Fibroblast of lung (primary cell): ENCODE data around the gene WFDC9. TPM values are rescaled to one million over a fixed set of nuclear protein-coding genes. Genes with fewer than 3 reads are reported as not detected.
"Not testable (repeated sequence)": the region's sequence is repeated elsewhere in the genome, so short reads cannot be mapped to it uniquely, and the experiment has no call there.

Experiments used
- DNase-seq, 2 donors: peaks; one replicate each; pipeline versions ENCODE4 v3.0.0 to v3.0.0-alpha.2; 2010; ENCODE audit warnings: low read depth in 2 of 2
- H2AFZ ChIP-seq: 2 replicates; pipeline ENCODE4 v1.5.1; 2012; ENCODE audit warnings: low read length, control low read depth, inconsistent platforms
- H3K27ac ChIP-seq: 2 replicates; pipeline ENCODE4 v1.5.1; 2011; ENCODE audit warnings: low read length, control low read depth; ENCODE audit not compliant: insufficient read depth
- H3K27me3 ChIP-seq: 2 replicates; pipeline ENCODE4 v1.5.1; 2011; ENCODE audit warnings: mild to moderate bottlenecking, low read length; ENCODE audit not compliant: control insufficient read depth, insufficient read depth
- H3K36me3 ChIP-seq: 2 replicates; pipeline ENCODE4 v1.5.1; 2011; ENCODE audit warnings: low read length; ENCODE audit not compliant: control insufficient read depth, insufficient read depth
- H3K4me1 ChIP-seq: 2 replicates; pipeline ENCODE4 v1.5.1; 2011; ENCODE audit warnings: low read length; ENCODE audit not compliant: control insufficient read depth, insufficient read depth; ENCODE audit errors: extremely low read depth
- H3K4me2 ChIP-seq: 2 replicates; pipeline ENCODE4 v1.5.1; 2011; ENCODE audit warnings: low read length, control low read depth; ENCODE audit not compliant: insufficient read depth; ENCODE audit errors: extremely low read depth
- H3K4me3 ChIP-seq, 4 experiments: fragments of 200-600 bp in 1 of 4; sonication (generic) in 1 of 4; replicated peaks in 1 of 4; 2 replicates each; pipeline ENCODE4 v1.5.1; 2011 to 2016; ENCODE audit warnings: low read length in 4 of 4, low read depth in 3 of 4, mild to moderate bottlenecking in 3 of 4, control low read depth in 2 of 4, inconsistent platforms in 1 of 4, mixed read lengths in 1 of 4; ENCODE audit not compliant: insufficient read depth in 1 of 4; ENCODE audit errors: control extremely low read depth in 1 of 4
- H3K79me2 ChIP-seq: 2 replicates; pipeline ENCODE4 v1.5.1; 2012; ENCODE audit warnings: mild to moderate bottlenecking, low read length, inconsistent platforms; ENCODE audit not compliant: control insufficient read depth, insufficient read depth
- H3K9ac ChIP-seq: 2 replicates; pipeline ENCODE4 v1.5.1; 2011; ENCODE audit warnings: mild to moderate bottlenecking, low read length, control low read depth; ENCODE audit not compliant: insufficient read depth
- H3K9me3 ChIP-seq: 2 replicates; pipeline ENCODE4 v1.5.1; 2012; ENCODE audit warnings: low read depth, low read length; ENCODE audit not compliant: control insufficient read depth, insufficient read depth
- H4K20me1 ChIP-seq: 2 replicates; pipeline ENCODE4 v1.5.1; 2011; ENCODE audit warnings: low read length; ENCODE audit not compliant: control insufficient read depth, insufficient read depth; ENCODE audit errors: extremely low read depth
- CTCF ChIP-seq, 2 donors: IDR thresholded peaks in 1 of 2; conservative IDR thresholded peaks in 1 of 2; 1 replicate in 1 of 2; 2 replicates in 1 of 2; pipeline ENCODE4 v1.5.1; 2011 to 2012; ENCODE audit warnings: low read length in 2 of 2, control low read depth in 1 of 2, inconsistent platforms in 1 of 2, low read depth in 1 of 2, mild to moderate bottlenecking in 1 of 2
- EZH2 ChIP-seq: IDR thresholded peaks from 2 replicates; pipeline ENCODE4 v1.5.1; 2012; ENCODE audit warnings: low read length, control low read depth, mild to moderate bottlenecking; ENCODE audit errors: missing control alignments
- polyA plus RNA-seq, 2 donors: library from polyadenylated mRNA; depleted of rRNA in 1 of 2; stranded (reverse) in 1 of 2; unstranded in 1 of 2; fragments of >200 nt; gene quantifications; 2 replicates each; pipeline ENCODE4 v1.2.1, GENCODE V29; 2011 to 2012; ENCODE audit warnings: missing spikeins in 1 of 2
- total RNA-seq: library from RNA; depleted of rRNA; stranded (reverse); fragments of >200 nt; gene quantifications from 2 replicates; pipeline ENCODE4 v1.2.1, GENCODE V29; 2014

WFDC9 gene
- total and polyA plus RNA-seq, 2 donors (not counting 1 experiment from before 2014, with no cell fraction given), result not detected

GRCh38 chr20:45647441-45648050, 16.5 kb upstream of the WFDC9 start:
- no peaks in the 10 kb centered on the region for H3K36me3 ChIP-seq
- TF ChIP-seq EZH2, result no peak
- TF ChIP-seq CTCF (conservative IDR thresholded peaks at IDR 0.05 in 1 of 2, IDR thresholded peaks at IDR 0.05 in 1 of 2; ENCODE audit: low read depth in 1 of 2, low read length in 2 of 2), result no peak
- H3K27me3 ChIP-seq, result no peaks in the 10 kb centered on the region
- H4K20me1 ChIP-seq, result no peaks in the 10 kb centered on the region
- no peaks in the 10 kb centered on the region for H3K9me3 ChIP-seq
- no peak overlapping the region for H3K9ac ChIP-seq
- H3K79me2 ChIP-seq, result no peaks in the 10 kb centered on the region
- H3K4me3 ChIP-seq, result no peak overlapping the region
- DNase-seq, result no peak
- no peak overlapping the region for H2AFZ ChIP-seq
- no peaks in the 10 kb centered on the region for H3K4me1 ChIP-seq
- no peak overlapping the region for H3K27ac ChIP-seq
- H3K4me2 ChIP-seq, result no peak overlapping the region

- no peak for TF ChIP-seq CTCF (conservative IDR thresholded peaks at IDR 0.05 in 1 of 2, IDR thresholded peaks at IDR 0.05 in 1 of 2; ENCODE audit: low read depth in 1 of 2, low read length in 2 of 2)
- no peak for TF ChIP-seq EZH2
- Histone ChIP-seq H3K9ac (no peak overlapping the region), H3K4me3 (no peak overlapping the region), H3K27ac (no peak overlapping the region), H3K36me3 (no peaks in the 10 kb centered on the region), H3K9me3 (no peaks in the 10 kb centered on the region), H2AFZ (no peak overlapping the region), H3K4me2 (no peak overlapping the region), H3K4me1 (no peaks in the 10 kb centered on the region), H4K20me1 (no peaks in the 10 kb centered on the region), H3K27me3 (no peaks in the 10 kb centered on the region), H3K79me2 (no peaks in the 10 kb centered on the region)
- no peak for DNase-seq
Observed at GRCh38 chr20:45646875-45647274, 15.8 kb upstream of the WFDC9 start.

GRCh38 chr20:45645869-45646268, 14.8 kb upstream of the WFDC9 start:
- H4K20me1 ChIP-seq, H3K27me3 ChIP-seq, DNase-seq, H3K36me3 ChIP-seq, H3K9me3 ChIP-seq, H3K27ac ChIP-seq, H3K4me2 ChIP-seq, H3K9ac ChIP-seq, H3K4me3 ChIP-seq, H2AFZ ChIP-seq, H3K79me2 ChIP-seq, H3K4me1 ChIP-seq: not testable (repeated sequence)

- not testable (repeated sequence) for H3K4me1 ChIP-seq, H3K9me3 ChIP-seq, H4K20me1 ChIP-seq, H2AFZ ChIP-seq, H3K27me3 ChIP-seq, H3K27ac ChIP-seq, H3K79me2 ChIP-seq, H3K4me3 ChIP-seq, DNase-seq, H3K4me2 ChIP-seq, H3K9ac ChIP-seq, H3K36me3 ChIP-seq
Observed at GRCh38 chr20:45641076-45641475, 10.0 kb upstream of the WFDC9 start.
